Stromal cell of bone marrow (primary cell): ENCODE measurements around the gene ARHGAP40.
"Not testable (repeated sequence)": the region's sequence is repeated elsewhere in the genome, so short reads cannot be mapped to it uniquely, and the experiment has no call there.

Experiments
- DNase-seq: peaks from one replicate; pipeline ENCODE4 v3.0.0-alpha.2; 2012; ENCODE audit warnings: low read depth

Gene ARHGAP40

GRCh38 chr20:38588303-38588702 is 13.3 kb upstream of the ARHGAP40 start:
- DNase-seq: no peak

- DNase-seq: no peak
Measured at GRCh38 chr20:38589351-38589750, 12.3 kb upstream of the ARHGAP40 start.

- no peak for DNase-seq
Measured at GRCh38 chr20:38589967-38590675, 11.5 kb upstream of the ARHGAP40 start.

GRCh38 chr20:38590676-38591473 is 10.7 kb upstream of the ARHGAP40 start:
- DNase-seq: no peak

- DNase-seq: no peak
Measured at GRCh38 chr20:38591474-38592410, 9.9 kb upstream of the ARHGAP40 start.

- DNase-seq: not testable (repeated sequence)
Measured at GRCh38 chr20:38592411-38592790, 9.2 kb upstream of the ARHGAP40 start.

GRCh38 chr20:38594281-38594680 is 7.3 kb upstream of the ARHGAP40 start:
- DNase-seq: not testable (repeated sequence)

GRCh38 chr20:38595886-38596285 is 5.7 kb upstream of the ARHGAP40 start:
- DNase-seq: not testable (repeated sequence)

- DNase-seq: no peak
Measured at GRCh38 chr20:38599410-38599882, 2.2 kb upstream of the ARHGAP40 start.

- no peak for DNase-seq
Measured at GRCh38 chr20:38600057-38600456, 1.6 kb upstream of the ARHGAP40 start.

GRCh38 chr20:38602185-38602581 is 574 bp downstream of the ARHGAP40 start:
- no peak for DNase-seq

GRCh38 chr20:38603286-38603685 is 1.7 kb downstream of the ARHGAP40 start:
- DNase-seq: no peak

GRCh38 chr20:38604873-38605303 is 3.3 kb downstream of the ARHGAP40 start:
- no peak for DNase-seq

GRCh38 chr20:38607351-38607750 is 5.7 kb downstream of the ARHGAP40 start:
- no peak for DNase-seq

- DNase-seq: no peak
Measured at GRCh38 chr20:38608188-38608587, 6.6 kb downstream of the ARHGAP40 start.

- no peak for DNase-seq
Measured at GRCh38 chr20:38609815-38610214, 8.2 kb downstream of the ARHGAP40 start.

- DNase-seq: no peak
Measured at GRCh38 chr20:38610521-38610920, 8.9 kb downstream of the ARHGAP40 start.

GRCh38 chr20:38612751-38613515 is 11.3 kb downstream of the ARHGAP40 start:
- DNase-seq: no peak

- DNase-seq: no peak
Measured at GRCh38 chr20:38615283-38615682, 13.7 kb downstream of the ARHGAP40 start.

GRCh38 chr20:38616457-38616856 is 14.8 kb downstream of the ARHGAP40 start:
- no peak for DNase-seq
